ENCODE results near the gene IGSF21. TPM values are rescaled to one million over a fixed set of nuclear protein-coding genes. Genes with fewer than 3 reads are reported as not detected.

The IGSF21 gene
- total RNA-seq, 2 donors from 2014 or later = 4.7 to 7.8 TPM

DNA sequence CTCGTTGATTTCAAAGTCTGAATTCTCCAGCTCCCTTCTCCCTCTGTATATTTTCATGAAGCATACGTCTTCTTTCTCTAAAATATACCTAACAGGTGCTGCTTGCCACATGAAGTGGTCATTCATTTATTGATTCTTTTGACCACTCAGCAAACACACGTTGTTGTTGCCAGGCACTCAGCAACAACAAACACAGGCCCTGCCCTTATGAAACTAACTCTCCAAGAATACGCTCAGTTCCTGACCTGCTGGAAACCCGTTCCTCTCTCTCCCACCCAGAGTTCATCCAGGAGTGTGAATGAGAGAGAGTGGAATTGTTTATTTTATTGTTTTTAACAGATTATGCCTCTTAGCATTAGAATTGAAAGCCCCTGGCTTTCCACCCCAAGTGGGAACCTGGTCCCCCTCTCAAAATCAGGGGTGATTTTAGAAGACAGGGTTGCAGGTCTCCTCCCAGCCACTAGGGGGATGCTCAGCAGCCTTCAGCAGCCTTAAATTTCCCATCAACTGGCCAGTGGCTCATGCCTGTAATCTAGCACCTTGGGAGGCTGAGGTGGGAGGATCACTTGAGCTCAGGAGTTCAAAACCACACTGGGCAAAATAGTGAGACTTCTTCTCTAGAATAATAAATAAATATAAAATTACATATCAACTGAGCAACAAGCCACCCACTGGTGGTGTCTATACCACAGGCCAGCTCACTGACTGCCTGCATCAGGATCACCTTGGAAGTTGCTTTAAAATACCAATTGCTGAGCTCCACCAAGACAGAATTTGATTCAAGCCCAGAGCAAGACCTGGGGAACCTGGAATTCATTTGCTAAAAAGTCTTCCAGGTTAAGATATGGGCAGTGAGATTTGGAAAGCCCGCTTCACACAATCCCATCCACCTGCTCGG is 192.1 kb downstream of the IGSF21 start:
- no peak for DNase-seq (ENCODE audit: low spot score)
- intact Hi-C loops (cut with DNase I) = no loop called here

DNA sequence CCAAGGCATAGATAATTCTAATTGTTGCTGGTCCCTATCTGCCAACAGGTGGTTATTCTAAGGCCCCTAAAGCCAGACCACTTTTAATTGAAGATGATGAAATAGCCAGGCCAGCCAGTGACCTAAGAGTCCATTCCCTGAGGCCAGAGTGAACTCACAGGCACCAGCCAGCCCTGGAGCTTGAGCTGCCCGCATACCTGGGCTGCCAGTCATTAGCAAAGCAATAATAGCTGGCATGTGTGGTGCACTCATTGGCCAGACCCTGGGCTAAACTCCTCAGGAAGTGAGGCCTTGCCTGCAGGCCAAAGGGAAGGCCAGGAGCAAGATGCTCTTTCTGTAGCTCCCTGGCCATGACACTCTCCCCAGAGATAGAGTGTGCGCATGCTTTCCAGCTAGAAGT is 192.8 kb downstream of the IGSF21 start:
- intact Hi-C loops (cut with DNase I) = no loop called here
- DNase-seq (ENCODE audit: low spot score) = no peak

DNA sequence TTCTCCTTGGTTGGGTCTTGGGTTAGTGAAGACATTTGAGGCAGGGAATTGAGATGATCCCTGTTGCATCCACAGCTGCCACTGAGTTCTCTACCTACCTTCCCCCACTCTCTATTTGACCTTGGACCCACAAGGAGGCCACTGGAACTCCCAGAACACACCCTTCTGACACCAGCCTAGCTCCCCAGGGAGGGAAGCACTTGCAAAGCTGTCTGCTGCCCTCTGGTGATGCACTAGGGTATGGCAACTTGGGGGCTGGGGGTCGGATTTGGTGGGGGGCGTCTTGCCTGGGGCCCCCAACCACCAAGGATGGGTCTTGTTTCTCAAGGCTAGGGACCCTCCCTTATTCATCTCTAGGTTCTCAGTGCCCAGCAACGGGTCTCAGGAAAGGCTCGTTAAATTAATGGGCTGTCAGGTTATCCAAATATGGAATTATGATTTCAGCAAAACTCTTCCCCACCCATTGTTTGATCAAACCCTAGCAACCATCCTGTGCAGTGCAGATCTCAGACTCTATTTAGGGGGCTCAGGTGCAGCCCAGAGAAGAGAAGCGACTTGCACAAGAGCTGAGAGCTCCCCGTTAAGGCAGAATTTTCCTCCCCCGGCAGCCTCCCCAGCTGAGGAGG is 195.3 kb downstream of the IGSF21 start:
- intact Hi-C loops (cut with DNase I) = no loop called here
- DNase-seq (ENCODE audit: low spot score) = no peak

DNA sequence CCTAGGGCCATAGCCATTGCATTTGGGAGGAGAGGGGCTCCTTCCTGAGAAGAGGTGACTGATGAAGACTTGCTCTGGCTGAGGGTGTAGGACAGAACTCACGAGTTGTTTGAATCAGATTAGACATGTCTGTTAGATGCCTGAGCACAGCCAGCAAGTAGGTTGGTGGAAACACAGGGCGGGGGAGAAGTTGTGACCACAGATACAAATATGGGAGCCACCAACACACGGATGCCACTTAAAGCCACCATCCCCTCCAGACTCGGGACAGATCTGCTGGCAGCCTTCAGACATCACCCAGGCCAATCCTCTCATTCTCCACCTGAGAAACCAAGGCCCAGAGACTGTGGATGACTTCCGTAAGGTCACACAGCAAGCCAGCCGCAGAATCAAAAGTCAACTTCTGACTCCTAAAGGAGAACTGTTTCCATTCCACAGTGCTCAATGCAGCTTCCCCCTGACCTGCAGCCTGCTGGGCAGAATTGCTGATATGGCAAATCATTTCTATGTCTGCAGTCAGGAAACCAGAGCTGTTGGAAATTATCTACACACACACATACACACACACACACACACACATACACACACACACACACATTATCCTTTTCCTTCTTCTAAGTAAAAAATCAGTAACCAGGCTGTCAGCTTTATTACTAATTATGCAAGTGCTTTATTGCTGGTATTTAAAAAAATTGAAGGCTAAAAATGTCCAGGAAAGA is 196.7 kb downstream of the IGSF21 start:
- no peak for DNase-seq (ENCODE audit: low spot score)
- intact Hi-C loops (cut with DNase I) = no loop called here

DNA sequence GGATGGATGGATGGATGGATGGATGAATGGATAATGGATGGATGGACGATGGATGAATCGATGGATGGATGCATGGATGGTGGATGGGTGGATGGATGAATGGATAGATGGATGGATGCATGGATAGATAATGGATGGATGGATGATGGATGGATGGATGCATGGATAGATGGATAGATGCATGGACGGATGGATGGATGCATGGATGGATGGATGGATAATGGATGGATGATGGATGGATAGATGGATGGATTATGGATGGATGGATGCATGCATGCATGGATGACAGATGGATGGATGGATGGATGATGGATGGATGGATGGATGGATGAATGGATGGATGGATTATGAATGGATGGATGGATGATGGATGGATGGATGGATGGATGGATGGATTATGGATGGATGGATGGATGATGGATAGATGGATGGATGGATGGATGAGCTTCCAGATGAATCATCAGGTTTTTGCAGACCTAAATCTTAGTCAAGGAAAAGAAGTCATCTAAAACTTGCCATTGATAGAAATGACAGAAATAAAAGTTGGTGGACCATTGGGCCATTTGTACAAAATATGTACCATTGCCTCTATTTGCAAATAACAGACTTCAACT is 197.7 kb downstream of the IGSF21 start:
- DNase-seq (ENCODE audit: low spot score) = no peak
- intact Hi-C loops (cut with DNase I) = no loop called here

DNA sequence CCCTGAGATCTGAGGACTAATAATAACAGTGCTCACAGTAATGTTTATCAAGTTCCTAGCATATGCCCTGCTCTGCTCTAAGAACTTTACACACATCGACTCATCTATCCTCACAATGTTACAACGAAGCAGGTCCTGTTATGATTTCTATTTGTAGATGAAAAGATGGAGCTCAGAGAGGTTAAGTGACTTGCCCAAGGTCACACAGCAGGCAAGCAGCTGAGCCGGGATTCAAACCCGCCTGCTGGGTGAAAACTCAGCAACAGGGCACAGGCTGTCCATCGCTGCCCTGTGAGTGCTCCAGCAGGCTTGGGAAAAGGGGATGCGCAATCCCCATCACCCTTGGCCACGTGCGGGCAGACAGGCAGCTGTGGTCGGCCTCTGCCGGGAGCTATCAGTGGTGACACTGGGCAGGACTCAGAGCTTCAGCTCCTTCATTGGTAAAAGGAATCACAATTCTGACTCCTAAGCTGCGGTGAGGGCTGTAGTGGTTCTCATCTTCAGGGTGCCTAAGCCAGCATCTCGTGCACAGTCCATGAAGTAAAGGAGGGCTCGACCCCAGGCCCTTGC is 199.8 kb downstream of the IGSF21 start:
- intact Hi-C loops (cut with DNase I) = no loop called here
- DNase-seq (ENCODE audit: low spot score) = no peak

DNA sequence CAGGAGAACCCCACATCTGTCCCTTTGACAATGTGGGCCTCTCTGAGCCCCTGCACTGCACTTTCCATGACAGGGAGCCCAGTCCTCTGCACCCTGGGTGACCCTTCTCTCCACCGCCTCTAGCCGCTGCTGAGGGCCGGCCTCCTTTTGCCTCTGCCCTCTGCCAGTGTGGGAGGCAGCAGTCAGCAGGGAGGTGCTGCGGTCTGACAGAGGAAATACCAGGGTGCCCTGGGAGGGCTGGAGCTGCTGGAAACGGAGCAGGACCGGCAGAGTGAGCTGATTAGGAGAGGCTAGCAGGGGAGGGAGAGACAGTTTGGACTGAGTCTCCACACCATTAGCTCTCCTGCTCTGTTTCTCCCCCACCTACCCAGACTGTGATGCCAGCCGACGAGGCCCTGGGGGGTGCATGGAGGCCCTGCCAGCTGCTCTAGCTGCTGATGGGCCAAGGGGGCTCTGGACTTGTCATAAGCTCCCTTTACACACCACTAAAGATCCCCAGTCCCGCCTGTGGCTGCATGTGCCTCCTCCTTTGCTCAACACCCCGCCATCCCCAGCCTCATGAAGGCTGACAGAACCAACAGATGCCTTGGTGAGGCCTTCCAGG is 202.1 kb downstream of the IGSF21 start:
- no peak for DNase-seq (ENCODE audit: low spot score)
- intact Hi-C loops (cut with DNase I) = no loop called here

DNA sequence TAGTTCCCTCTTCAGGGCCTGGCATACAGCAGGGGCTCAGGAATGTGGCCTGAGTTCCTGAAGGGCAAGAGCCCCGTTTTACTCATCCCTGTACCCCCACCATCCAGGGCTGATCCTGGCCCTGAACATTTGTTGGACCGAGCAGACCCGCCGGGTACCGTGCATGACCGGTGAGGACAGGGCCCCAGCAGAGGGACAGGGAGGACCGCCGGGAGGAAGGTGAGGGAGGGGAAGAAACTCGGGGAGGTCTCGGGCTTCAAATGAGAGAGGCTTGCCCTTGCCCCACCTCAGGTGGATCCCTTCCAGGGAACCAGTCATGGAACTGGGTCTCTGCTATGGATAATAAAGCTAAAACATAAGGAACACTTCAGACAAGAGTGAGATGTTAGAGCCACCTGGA is 205.4 kb downstream of the IGSF21 start:
- intact Hi-C loops (cut with DNase I) = no loop called here
- no peak for DNase-seq (ENCODE audit: low spot score)

DNA sequence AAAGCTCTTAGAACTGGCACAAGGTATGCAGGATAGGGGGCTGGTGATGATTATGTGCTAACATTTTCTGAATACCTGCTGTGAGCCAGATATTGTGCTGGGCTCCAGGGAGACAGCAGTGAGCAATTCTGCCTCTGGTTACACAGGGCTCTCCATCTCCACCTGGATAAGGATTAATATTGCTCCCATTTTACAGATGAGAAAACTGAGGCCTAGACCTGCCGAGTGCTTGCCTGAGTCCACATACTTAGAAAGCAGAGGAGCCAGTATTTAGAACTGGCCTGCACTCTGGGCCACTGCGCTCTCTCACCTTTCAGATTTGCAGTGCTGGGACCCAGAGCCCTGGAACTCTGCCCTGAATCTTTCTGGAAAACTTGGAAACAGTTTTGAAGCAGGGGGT is 205.9 kb downstream of the IGSF21 start:
- DNase-seq (ENCODE audit: low spot score) = no peak
- intact Hi-C loops (cut with DNase I) = no loop called here

DNA sequence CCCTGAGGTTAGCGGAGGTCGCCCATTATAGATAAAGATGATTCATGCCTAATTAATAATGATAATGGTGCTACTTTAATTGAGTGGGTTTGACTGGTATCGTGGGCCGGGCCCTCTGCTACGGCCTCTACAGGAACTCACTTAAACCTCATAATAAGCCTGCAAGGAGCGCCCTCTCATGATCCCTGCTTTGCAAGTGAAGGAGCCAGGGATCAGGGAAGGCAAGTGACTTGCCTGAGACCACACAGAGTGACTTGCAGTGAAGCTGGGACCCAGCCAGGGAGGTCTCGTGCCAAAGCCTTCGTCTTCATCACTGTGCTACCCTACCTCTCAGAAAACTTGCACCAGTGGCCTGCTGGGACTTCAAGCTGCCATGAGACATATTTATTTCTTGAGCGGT is 206.8 kb downstream of the IGSF21 start:
- DNase-seq (ENCODE audit: low spot score) = no peak
- intact Hi-C loops (cut with DNase I) = no loop called here

DNA sequence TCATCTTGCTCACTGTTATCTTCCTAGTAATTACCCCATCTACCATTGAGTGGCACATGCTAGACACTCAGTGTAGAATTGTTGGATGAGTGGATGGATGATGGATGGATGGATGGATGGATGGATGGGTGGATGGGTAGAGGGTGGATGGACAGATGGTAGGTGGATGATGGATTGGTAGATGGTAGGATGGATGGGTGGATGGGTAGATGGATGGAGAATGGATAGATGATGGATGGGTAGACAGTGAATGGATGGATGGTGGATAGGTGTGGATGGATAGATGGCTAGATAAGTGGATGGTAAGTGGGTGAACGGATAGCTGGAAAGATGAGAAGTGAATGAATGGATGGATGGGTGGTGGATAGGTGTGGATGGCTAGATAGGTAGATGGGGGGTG is 207.9 kb downstream of the IGSF21 start:
- no peak for DNase-seq (ENCODE audit: low spot score)
- intact Hi-C loops (cut with DNase I) = no loop called here

DNA sequence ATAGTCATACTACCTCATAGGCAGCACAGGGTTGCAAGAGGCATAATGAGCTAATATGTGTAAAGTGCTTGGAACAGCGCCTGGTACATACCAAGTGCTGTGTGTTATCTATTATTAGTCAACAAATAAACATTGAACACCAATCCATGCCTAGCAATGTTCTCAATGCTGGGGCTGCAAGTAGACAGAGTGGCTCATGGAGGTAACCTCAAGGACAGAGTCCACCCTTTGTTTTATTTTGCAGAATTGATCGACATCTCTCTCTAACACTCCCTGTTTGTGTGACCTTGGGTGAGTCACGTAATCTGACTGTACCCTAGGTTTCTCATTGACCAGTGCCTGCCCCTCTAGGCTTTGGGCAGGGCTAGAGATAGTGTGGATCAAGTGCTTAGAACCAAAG is 209.2 kb downstream of the IGSF21 start:
- DNase-seq (ENCODE audit: low spot score) = no peak
- intact Hi-C loops (cut with DNase I) = no loop called here

DNA sequence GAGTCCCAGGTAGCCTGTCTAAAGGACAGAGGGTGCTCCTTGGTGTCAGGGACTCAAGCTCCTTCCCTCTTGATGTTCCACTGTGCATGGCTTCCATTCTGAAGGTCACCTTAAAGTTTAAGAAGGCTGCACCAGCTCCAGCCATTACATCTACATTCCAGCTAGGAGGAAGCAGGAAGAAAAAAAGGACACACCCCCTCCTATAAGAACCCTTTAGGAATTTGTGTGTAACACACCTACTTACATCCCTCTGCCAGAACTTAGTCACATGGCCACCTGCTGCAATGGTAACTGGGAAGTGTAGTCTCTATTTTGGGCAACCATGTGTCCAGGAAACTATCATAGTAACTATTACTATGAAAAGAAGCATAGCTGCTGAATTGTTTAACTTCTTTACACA is 211.5 kb downstream of the IGSF21 start:
- intact Hi-C loops (cut with DNase I) = no loop called here
- no peak for DNase-seq (ENCODE audit: low spot score)

DNA sequence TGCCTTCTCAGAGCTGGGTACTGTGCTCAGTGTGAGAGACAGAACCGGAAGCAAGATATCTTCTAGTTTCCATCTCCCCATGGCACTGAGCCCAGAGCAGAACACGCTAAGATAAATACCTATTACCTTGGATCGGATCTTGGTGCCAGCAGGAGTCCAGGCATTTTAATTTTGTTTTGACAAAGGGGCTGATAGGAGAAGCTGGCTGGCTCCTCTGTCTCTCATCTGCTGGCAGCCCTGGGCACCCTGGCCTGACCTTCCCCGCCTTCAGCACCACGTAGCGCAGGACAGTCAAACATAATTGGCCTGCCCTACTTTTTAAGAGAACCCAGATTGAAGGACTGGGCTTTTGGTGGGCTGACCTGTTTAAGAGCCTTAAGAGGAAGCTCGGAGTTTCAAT is 212.5 kb downstream of the IGSF21 start:
- no peak for DNase-seq (ENCODE audit: low spot score)
- intact Hi-C loops (cut with DNase I) = no loop called here

DNA sequence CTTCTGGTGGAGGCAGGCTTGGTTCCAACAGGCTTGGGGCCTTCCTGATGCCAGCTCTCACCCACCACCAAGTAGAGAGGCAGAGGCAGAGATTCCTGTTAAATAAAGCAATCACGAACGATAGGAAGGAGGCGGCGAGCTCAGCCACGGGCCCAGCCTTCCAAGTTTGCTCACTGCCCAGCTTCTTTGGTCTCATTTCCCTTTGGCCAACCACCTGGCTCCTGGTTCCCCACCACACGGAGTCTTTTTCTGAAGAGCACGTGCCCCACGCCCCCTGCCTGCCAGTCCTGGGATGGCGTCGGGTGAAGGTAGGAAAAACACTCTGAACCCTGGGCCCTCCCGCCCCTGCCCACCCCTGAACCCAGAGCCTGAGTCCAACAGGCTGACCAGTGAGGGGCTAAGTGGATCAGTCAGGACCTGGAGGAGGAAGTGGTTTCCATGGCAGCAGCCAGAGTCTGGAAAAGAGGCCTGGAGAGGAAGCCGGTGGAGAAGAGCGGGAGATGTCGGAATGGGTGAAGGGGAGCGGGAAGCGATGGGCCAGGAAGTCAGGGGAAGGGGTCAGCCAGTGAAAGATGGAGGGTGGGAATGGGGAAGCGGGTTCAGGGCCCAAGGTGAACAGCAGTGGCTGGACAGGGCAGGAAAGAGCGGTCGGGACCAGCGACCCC is 214.9 kb downstream of the IGSF21 start:
- intact Hi-C loops (cut with DNase I) = no loop called here

DNA sequence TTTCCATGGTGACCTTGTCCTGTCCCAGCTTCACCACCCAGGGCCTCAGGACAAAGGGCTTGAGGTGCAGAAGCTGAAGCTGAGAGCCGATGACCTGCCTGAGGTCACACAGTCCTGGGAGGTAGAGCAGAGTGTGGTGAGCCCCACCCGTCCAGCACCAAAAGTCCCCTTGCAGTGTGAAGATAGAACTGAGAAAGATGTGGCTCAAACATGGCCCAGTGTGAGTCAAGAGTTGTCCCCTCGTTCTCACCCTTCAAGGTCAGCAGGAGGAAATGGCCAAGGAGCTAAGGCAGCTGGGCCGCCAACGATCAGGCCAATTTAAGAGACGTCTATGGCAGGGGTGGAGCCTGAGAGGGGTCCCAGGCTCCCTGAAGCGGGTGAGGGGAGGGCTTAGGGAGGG is 215.7 kb downstream of the IGSF21 start:
- DNase-seq (ENCODE audit: low spot score) = no peak
- intact Hi-C loops (cut with DNase I) = no loop called here

More for the DNA sequence above, 214.9 kb downstream of the IGSF21 start:
- DNase-seq (ENCODE audit: low spot score) = no peak

DNA sequence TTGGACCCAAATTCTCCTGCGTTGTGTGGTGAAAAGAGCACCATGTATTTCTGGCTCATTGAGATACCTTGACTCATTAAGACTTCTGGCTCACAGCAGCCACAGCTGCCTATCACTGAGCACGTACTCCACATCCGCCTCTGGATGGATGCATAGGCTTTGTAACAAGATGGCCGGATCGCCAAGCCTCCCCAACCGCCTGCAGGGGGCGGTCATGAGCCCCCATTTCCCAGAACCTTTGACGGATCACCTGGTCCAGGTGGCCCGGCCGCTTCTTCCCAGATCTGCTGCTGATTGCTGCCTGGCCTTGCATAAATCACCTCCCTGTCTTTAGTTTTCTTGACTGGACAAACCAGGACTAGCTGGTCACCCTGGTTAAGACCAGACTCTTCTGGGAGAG is 216.6 kb downstream of the IGSF21 start:
- intact Hi-C loops (cut with DNase I) = no loop called here
- no peak for DNase-seq (ENCODE audit: low spot score)

DNA sequence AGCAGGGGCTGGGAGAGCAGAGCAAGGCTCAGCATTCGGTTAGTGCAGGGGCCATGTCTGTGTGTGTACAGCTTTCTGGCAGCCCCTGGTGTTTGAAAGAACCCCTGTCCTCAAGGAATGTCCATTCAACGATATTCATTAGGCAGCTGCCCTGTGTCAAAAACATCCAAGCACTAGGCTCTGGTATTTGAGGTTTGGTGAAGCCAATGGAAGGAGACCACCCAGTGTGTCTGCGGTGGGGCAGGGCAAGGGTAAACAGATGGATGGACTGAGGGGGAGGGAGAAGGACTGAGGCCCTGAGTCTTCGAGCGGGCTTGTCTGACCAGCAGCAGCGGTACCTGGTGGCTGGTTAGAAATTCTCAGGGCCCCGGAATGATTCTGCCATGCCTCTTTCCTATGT is 217.5 kb downstream of the IGSF21 start:
- DNase-seq (ENCODE audit: low spot score) = no peak
- intact Hi-C loops (cut with DNase I) = no loop called here

Data from posterior vena cava (tissue), 2 donors.